Fibroblast of pulmonary artery (primary cell): ENCODE data around the gene PCDH8.
"Not testable (repeated sequence)": the region's sequence is repeated elsewhere in the genome, so short reads cannot be mapped to it uniquely, and the experiment has no call there.

Experiments used
- DNase-seq: peaks from one replicate; pipeline ENCODE4 v3.0.0-alpha.2; 2010; ENCODE audit warnings: low read depth
- H3K4me3 ChIP-seq: replicated peaks from 2 replicates; pipeline ENCODE4 v1.5.1; 2011; ENCODE audit warnings: low read depth, mild to moderate bottlenecking, control low read depth, low read length, moderate library complexity
- TF ChIP-seq, protein P1 (sequence below): IDR thresholded peaks from 2 replicates; pipeline ENCODE4 v1.5.1; 2011; ENCODE audit warnings: mild to moderate bottlenecking, control low read depth, low read length, inconsistent platforms; ENCODE audit errors: missing control alignments

Gene PCDH8

GRCh38 chr13:52835071-52835839, 13.2 kb downstream of the PCDH8 start:
- DNase-seq = no peak
- no peak overlapping the region for H3K4me3 ChIP-seq
- TF ChIP-seq, protein P1, sequence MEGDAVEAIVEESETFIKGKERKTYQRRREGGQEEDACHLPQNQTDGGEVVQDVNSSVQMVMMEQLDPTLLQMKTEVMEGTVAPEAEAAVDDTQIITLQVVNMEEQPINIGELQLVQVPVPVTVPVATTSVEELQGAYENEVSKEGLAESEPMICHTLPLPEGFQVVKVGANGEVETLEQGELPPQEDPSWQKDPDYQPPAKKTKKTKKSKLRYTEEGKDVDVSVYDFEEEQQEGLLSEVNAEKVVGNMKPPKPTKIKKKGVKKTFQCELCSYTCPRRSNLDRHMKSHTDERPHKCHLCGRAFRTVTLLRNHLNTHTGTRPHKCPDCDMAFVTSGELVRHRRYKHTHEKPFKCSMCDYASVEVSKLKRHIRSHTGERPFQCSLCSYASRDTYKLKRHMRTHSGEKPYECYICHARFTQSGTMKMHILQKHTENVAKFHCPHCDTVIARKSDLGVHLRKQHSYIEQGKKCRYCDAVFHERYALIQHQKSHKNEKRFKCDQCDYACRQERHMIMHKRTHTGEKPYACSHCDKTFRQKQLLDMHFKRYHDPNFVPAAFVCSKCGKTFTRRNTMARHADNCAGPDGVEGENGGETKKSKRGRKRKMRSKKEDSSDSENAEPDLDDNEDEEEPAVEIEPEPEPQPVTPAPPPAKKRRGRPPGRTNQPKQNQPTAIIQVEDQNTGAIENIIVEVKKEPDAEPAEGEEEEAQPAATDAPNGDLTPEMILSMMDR = no peak

DNA sequence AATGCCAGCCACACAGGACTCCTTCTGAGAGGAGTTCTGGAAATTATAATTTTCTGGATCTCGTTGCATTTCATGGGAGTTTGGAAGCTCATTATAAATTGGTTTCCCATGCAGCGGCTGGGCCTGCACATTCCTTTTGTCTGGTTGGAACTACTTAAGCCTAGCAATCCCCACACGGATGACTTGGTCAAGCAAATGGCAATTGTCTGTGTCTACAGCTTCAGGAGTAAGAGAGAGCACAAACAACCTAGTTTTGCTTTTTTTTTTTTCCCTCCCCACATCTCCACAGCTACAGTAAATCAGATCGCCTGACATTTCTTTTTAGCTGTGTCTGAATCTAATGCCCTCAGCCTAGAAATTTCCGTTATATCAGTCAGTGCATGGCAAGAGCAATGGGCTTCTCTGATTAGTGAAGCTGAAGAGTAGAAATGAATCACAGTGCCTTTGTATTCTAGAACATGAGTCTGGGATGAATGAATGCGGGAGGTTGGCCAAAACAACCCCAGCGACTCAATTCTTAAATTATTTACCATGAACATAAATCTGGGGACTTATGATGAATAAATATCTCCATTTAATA, 15.1 kb downstream of the PCDH8 start:
- H3K4me3 ChIP-seq = no peak overlapping the region
- TF ChIP-seq, protein P1 = no peak
- DNase-seq = no peak

DNA sequence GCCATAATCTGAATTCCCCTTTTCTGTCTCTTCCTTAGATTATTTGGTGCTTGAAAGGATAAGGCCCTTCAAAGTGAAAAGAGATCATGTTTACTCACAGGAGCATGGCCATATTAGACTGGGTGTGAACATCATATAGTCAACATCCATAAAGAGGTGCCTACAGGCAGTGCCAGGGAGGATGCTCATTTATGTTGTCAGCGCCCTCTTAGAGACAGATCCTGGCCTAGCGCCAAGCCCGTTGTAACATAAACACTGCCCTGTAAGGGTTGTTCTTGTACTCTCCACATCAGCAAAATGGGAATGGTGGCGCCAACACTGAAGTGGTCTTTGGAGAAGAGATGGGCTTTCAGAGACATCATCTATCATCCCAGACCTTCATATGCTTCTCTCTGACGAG, 16.1 kb downstream of the PCDH8 start:
- TF ChIP-seq, protein P1 = no peak
- no peak for DNase-seq
- no peak overlapping the region for H3K4me3 ChIP-seq

GRCh38 chr13:52830946-52831345, 17.5 kb downstream of the PCDH8 start:
- H3K4me3 ChIP-seq = no peak overlapping the region
- DNase-seq = no peak
- TF ChIP-seq, protein P1 = no peak

DNA sequence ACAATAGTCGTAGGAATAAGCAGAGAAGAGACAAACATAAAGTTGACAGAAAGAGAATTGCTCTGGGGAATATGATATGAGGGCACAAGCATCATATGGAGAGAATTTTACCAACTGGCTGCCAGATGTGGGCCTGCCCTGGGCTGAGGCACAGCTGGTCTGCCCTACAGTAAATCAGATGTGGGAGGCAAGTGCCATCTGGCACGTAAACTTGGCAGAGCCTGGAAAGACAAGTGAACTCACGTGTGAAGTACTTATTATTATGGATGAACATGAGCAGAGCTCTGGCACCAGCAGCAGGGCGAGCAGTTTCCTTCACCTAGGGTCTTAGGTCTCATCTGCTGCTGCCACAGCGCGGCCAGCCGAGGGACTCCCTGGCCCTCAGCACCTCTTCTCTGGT, 20.6 kb downstream of the PCDH8 start:
- TF ChIP-seq, protein P1 = no peak
- H3K4me3 ChIP-seq = no peak overlapping the region
- DNase-seq = no peak

DNA sequence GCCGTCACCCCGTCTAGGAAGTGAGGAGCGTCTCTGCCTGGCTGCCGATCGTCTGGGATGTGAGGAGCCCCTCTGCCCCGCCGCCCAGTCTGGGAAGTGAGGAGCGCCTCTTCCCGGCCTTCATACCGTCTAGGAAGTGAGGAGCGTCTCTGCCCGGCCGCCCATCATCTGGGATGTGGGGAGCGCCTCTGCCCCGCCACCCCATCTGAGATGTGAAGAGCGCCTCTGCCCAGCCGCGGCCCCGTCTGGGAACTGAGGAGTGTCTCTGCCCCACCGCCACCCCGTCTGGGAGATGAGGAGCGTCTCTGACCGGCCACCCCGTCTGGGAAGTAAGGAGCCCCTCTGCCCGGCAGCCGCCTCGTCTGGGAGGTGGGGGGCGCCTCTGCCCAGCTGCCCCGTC, 30.6 kb downstream of the PCDH8 start:
- not testable (repeated sequence) for H3K4me3 ChIP-seq, DNase-seq

DNA sequence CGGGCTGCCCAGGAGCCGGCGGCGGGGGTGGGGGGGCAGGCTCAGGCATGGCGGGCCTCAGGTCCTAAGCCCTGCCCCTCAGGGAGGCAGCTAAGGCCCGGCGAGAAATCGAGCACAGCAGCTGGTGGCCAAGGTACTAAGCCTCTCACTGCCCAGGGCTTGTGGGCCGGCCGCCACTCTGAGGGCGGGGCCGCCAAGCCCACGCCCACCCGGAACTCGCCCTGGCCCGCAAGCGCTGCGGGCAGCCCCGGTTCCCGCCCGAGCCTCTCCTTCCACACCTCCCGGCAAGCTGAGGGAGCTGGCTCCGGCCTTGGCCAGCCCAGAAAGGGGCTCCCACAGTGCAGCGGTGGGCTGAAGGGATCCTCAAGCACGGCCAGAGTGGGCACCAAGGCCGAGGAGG, 33.1 kb downstream of the PCDH8 start:
- no peak for DNase-seq
- TF ChIP-seq, protein P1 = no peak
- H3K4me3 ChIP-seq = no peak overlapping the region
